Activated CD4-positive, alpha-beta memory T cell treated with anti-CD3 and anti-CD28 coated beads for 36 hours (primary cell): Measurements from ENCODE around the gene PEX10. TPM values are rescaled to one million over a fixed set of nuclear protein-coding genes. Genes with fewer than 3 reads are reported as not detected.
A peak's percentile ranks its signal among the peaks of the same experiment; 100 is the strongest.

Source experiments
- CTCF ChIA-PET: fragments of 350-600 bp; sonication (Branson Sonifier 250); formaldehyde crosslinking; loops from one replicate; lab custom pipeline; 2021; ENCODE audit warnings: antibody characterized with exemption, inconsistent platforms; lab: Charles Lee
- POLR2A ChIA-PET: fragments of 350-600 bp; sonication (Branson Sonifier 250); formaldehyde crosslinking; loops from one replicate; lab custom pipeline; 2021; ENCODE audit warnings: antibody characterized with exemption; lab: Charles Lee
- DNase-seq: peaks from one replicate; pipeline ENCODE4 v3.0.0-alpha.2; 2020
- H3K27ac Mint-ChIP-seq: one replicate; pipeline ENCODE4 v1.8.0; 2021; ENCODE audit warnings: mixed read lengths
- H3K27me3 Mint-ChIP-seq: one replicate; pipeline ENCODE4 v1.8.0; 2021; ENCODE audit warnings: mixed read lengths
- H3K36me3 Mint-ChIP-seq: one replicate; pipeline ENCODE4 v1.8.0; 2021; ENCODE audit warnings: mixed read lengths
- H3K4me1 Mint-ChIP-seq: one replicate; pipeline ENCODE4 v1.8.0; 2021; ENCODE audit warnings: low read depth, mixed read lengths
- H3K4me3 Mint-ChIP-seq: one replicate; pipeline ENCODE4 v1.8.0; 2021; ENCODE audit warnings: mild to moderate bottlenecking, mixed read lengths
- H3K9me3 Mint-ChIP-seq: one replicate; pipeline ENCODE4 v1.8.0; 2021; ENCODE audit warnings: mixed read lengths
- intact Hi-C: fragments of 100-400 bp; cut with micrococcal nuclease; formaldehyde crosslinking; loops from one replicate; pipeline ENCODE4 v1.15.1; 2023
- total RNA-seq, 2 experiments: library from RNA; stranded (reverse); gene quantifications; one replicate each; pipeline ENCODE4 v1.2.3, GENCODE V29; 2021

The PEX10 gene
- total RNA-seq, 2 experiments from 2014 or later, result 14.8 to 15.4 TPM

- no peaks in the 10 kb centered on the region for H3K27me3 Mint-ChIP-seq
- peaks cover 16% of the 10 kb centered on the region for H3K4me1 Mint-ChIP-seq
- no peak overlapping the region for H3K27ac Mint-ChIP-seq
- H3K36me3 Mint-ChIP-seq, result peaks cover 57% of the 10 kb centered on the region
- intact Hi-C loops, result no loop called here
- no peak for DNase-seq
- POLR2A ChIA-PET, result no interaction called here
- no peak overlapping the region for H3K4me3 Mint-ChIP-seq
- no peaks in the 10 kb centered on the region for H3K9me3 Mint-ChIP-seq
- CTCF ChIA-PET, result interaction anchor here (1.0 kb wide), 1 partner anchor 204 kb away, joined by 3 read pairs; the partner anchor contains the start of gene FAAP20
Measured at GRCh38 chr1:2398871-2399270, 13.5 kb downstream of the PEX10 start.

GRCh38 chr1:2397007-2397679, 15.2 kb downstream of the PEX10 start:
- H3K27me3 Mint-ChIP-seq, result no peaks in the 10 kb centered on the region
- ChIA-PET POLR2A (no interaction called here), CTCF (no interaction called here)
- intact Hi-C loops, result no loop called here
- no peak for DNase-seq
- H3K27ac Mint-ChIP-seq, result no peak overlapping the region
- H3K4me3 Mint-ChIP-seq, result no peak overlapping the region
- H3K9me3 Mint-ChIP-seq, result no peaks in the 10 kb centered on the region
- H3K4me1 Mint-ChIP-seq, result peaks cover 33% of the 10 kb centered on the region
- H3K36me3 Mint-ChIP-seq, result peaks cover 58% of the 10 kb centered on the region

GRCh38 chr1:2396476-2396875, 15.9 kb downstream of the PEX10 start:
- ChIA-PET POLR2A (no interaction called here), CTCF (interaction anchor here (0.9 kb wide), 1 partner anchor 15 kb away, joined by 3 read pairs; no protein-coding TSS in a partner anchor)
- Mint-ChIP-seq H3K4me1 (peaks cover 33% of the 10 kb centered on the region), H3K9me3 (no peaks in the 10 kb centered on the region), H3K4me3 (no peak overlapping the region), H3K27me3 (no peaks in the 10 kb centered on the region), H3K27ac (no peak overlapping the region), H3K36me3 (peaks cover 52% of the 10 kb centered on the region)
- DNase-seq, result no peak
- intact Hi-C loops, result no loop called here

GRCh38 chr1:2396059-2396458, 16.3 kb downstream of the PEX10 start:
- peaks cover 50% of the 10 kb centered on the region for H3K36me3 Mint-ChIP-seq
- no peak overlapping the region for H3K27ac Mint-ChIP-seq
- H3K4me3 Mint-ChIP-seq, result no peak overlapping the region
- H3K27me3 Mint-ChIP-seq, result no peaks in the 10 kb centered on the region
- ChIA-PET CTCF (interaction anchor here (0.9 kb wide), 1 partner anchor 14 kb away, joined by 3 read pairs; no protein-coding TSS in a partner anchor), POLR2A (no interaction called here)
- intact Hi-C loops, result no loop called here
- no peak for DNase-seq
- peaks cover 33% of the 10 kb centered on the region for H3K4me1 Mint-ChIP-seq
- no peaks in the 10 kb centered on the region for H3K9me3 Mint-ChIP-seq

GRCh38 chr1:2395245-2395644, 17.1 kb downstream of the PEX10 start:
- H3K9me3 Mint-ChIP-seq, result no peaks in the 10 kb centered on the region
- CTCF ChIA-PET, result interaction anchor here (1.9 kb wide), 1 partner anchor 14 kb away, joined by 6 read pairs; no protein-coding TSS in a partner anchor
- H3K36me3 Mint-ChIP-seq, result peaks cover 44% of the 10 kb centered on the region
- intact Hi-C loops, result no loop called here
- no peak overlapping the region for H3K27ac Mint-ChIP-seq
- H3K27me3 Mint-ChIP-seq, result no peaks in the 10 kb centered on the region
- peaks cover 34% of the 10 kb centered on the region for H3K4me1 Mint-ChIP-seq
- POLR2A ChIA-PET, result no interaction called here
- DNase-seq, result no peak
- H3K4me3 Mint-ChIP-seq, result no peak overlapping the region

- DNase-seq, result no peak
- Mint-ChIP-seq H3K9me3 (no peaks in the 10 kb centered on the region), H3K36me3 (peaks cover 42% of the 10 kb centered on the region), H3K27ac (no peak overlapping the region), H3K4me1 (peaks cover 39% of the 10 kb centered on the region), H3K4me3 (no peak overlapping the region), H3K27me3 (no peaks in the 10 kb centered on the region)
- ChIA-PET CTCF (interaction anchor here (1.9 kb wide), 1 partner anchor 13 kb away, joined by 6 read pairs; no protein-coding TSS in a partner anchor), POLR2A (no interaction called here)
- intact Hi-C loops, result loop anchor here (5.0 kb wide), 3 partner anchors 77 to 153 kb away; no protein-coding TSS in a partner anchor
Measured at GRCh38 chr1:2394761-2395160, 17.6 kb downstream of the PEX10 start.

- peaks cover 38% of the 10 kb centered on the region for H3K36me3 Mint-ChIP-seq
- no peak for DNase-seq
- no peaks in the 10 kb centered on the region for H3K27me3 Mint-ChIP-seq
- H3K4me3 Mint-ChIP-seq, result no peak overlapping the region
- CTCF ChIA-PET, result interaction anchor here (1.9 to 17.5 kb wide), 2 partner anchors 13 to 198 kb away, joined by 6 to 409 read pairs; partner anchors contain the start of gene FAAP20
- H3K9me3 Mint-ChIP-seq, result no peaks in the 10 kb centered on the region
- POLR2A ChIA-PET, result no interaction called here
- intact Hi-C loops, result loop anchor here (5.0 kb wide), 3 partner anchors 77 to 153 kb away; no protein-coding TSS in a partner anchor
- H3K27ac Mint-ChIP-seq, result no peak overlapping the region
- peaks cover 39% of the 10 kb centered on the region for H3K4me1 Mint-ChIP-seq
Measured at GRCh38 chr1:2394220-2394619, 18.1 kb downstream of the PEX10 start.

- ChIA-PET POLR2A (interaction anchor here (1.3 kb wide), 1 partner anchor 16 kb away, joined by 3 read pairs; no protein-coding TSS in a partner anchor), CTCF (interaction anchor here (1.9 to 17.5 kb wide), 2 partner anchors 12 to 197 kb away, joined by 6 to 409 read pairs; partner anchors contain the start of gene FAAP20)
- Mint-ChIP-seq H3K4me1 (peaks cover 39% of the 10 kb centered on the region), H3K27ac (peak overlapping the region; percentile 84), H3K36me3 (peaks cover 31% of the 10 kb centered on the region), H3K27me3 (no peaks in the 10 kb centered on the region), H3K9me3 (no peaks in the 10 kb centered on the region), H3K4me3 (peak overlapping the region; percentile 93)
- intact Hi-C loops, result loop anchor here (5.0 kb wide), 3 partner anchors 76 to 154 kb away; no protein-coding TSS in a partner anchor
- DNase-seq, result no peak
Measured at GRCh38 chr1:2393471-2393877, 18.9 kb downstream of the PEX10 start.

GRCh38 chr1:2392686-2393085, 19.7 kb downstream of the PEX10 start:
- no peaks in the 10 kb centered on the region for H3K9me3 Mint-ChIP-seq
- peaks cover 39% of the 10 kb centered on the region for H3K4me1 Mint-ChIP-seq
- no peaks in the 10 kb centered on the region for H3K27me3 Mint-ChIP-seq
- no peak for DNase-seq
- ChIA-PET POLR2A (interaction anchor here (1.3 to 1.7 kb wide), 2 partner anchors 17 to 160 kb away, joined by 3 to 7 read pairs; no protein-coding TSS in a partner anchor), CTCF (interaction anchor here (1.1 to 17.5 kb wide), 4 partner anchors 11 to 197 kb away, joined by 7 to 409 read pairs (median 8); partner anchors contain the start of gene FAAP20)
- intact Hi-C loops, result loop anchor here (5.0 kb wide), 3 partner anchors 75 to 155 kb away; no protein-coding TSS in a partner anchor
- peak overlapping the region; percentile 84 for H3K27ac Mint-ChIP-seq
- H3K36me3 Mint-ChIP-seq, result peaks cover 31% of the 10 kb centered on the region
- H3K4me3 Mint-ChIP-seq, result peak overlapping the region; percentile 93

- H3K4me3 Mint-ChIP-seq, result peak overlapping the region; percentile 93
- H3K9me3 Mint-ChIP-seq, result no peaks in the 10 kb centered on the region
- H3K36me3 Mint-ChIP-seq, result peaks cover 25% of the 10 kb centered on the region
- H3K27me3 Mint-ChIP-seq, result no peaks in the 10 kb centered on the region
- no peak for DNase-seq
- CTCF ChIA-PET, result interaction anchor here (0.7 to 17.5 kb wide), 12 partner anchors 10 to 252 kb away, joined by 3 to 409 read pairs (median 7); partner anchors contain the start of genes FAAP20 and PEX10
- POLR2A ChIA-PET, result interaction anchor here (1.0 to 1.7 kb wide), 11 partner anchors 10 to 203 kb away, joined by 3 to 10 read pairs (median 5); partner anchors contain the start of genes FAAP20, PANK4, PEX10 and PRXL2B
- intact Hi-C loops, result loop anchor here (1.0 to 5.0 kb wide), 4 partner anchors 20 to 155 kb away; partner anchors contain the start of gene PEX10
- H3K27ac Mint-ChIP-seq, result peak overlapping the region; percentile 84
- peaks cover 39% of the 10 kb centered on the region for H3K4me1 Mint-ChIP-seq
Measured at GRCh38 chr1:2391931-2392509, 20.3 kb downstream of the PEX10 start.

- Mint-ChIP-seq H3K27me3 (no peaks in the 10 kb centered on the region), H3K4me1 (peaks cover 39% of the 10 kb centered on the region), H3K4me3 (peak within 1 kb of the TSS; percentile 93), H3K36me3 (peaks cover 20% of the 10 kb centered on the region), H3K27ac (peak within 1 kb of the TSS; percentile 84), H3K9me3 (no peaks in the 10 kb centered on the region)
- intact Hi-C loops, result loop anchor here (1.0 to 5.0 kb wide), 4 partner anchors 21 to 156 kb away; partner anchors contain the start of gene PEX10
- POLR2A ChIA-PET, result interaction anchor here (1.0 to 1.7 kb wide), 11 partner anchors 9 to 202 kb away, joined by 3 to 10 read pairs (median 5); partner anchors contain the start of genes FAAP20, PANK4, PEX10 and PRXL2B
- CTCF ChIA-PET, result interaction anchor here (0.6 to 17.5 kb wide), 12 partner anchors 10 to 478 kb away, joined by 3 to 409 read pairs (median 6); partner anchors contain the start of genes FAAP20 and PEX10
- DNase-seq, result peak; percentile 99
Measured at GRCh38 chr1:2391041-2391930, 21.1 kb downstream of the PEX10 start, which contains the start of the genes MORN1 and RER1. Gene MORN1, minus strand, starts transcription at chr1:2391554. Its CDS starts 21 bp downstream, at chr1:2391533. Gene RER1, plus strand, starts transcription at chr1:2391841. Its CDS starts 3,950 bp downstream, at chr1:2395791.
